GM13976 (cell line): Measurements from ENCODE around the gene SORCS3.

ENCODE experiments used
- DNase-seq: peaks from one replicate; pipeline ENCODE4 v3.0.0; 2012; ENCODE audit warnings: low spot score
- in situ Hi-C: fragments of 300-500 bp; cut with MboI; formaldehyde crosslinking; loops from one replicate; pipeline ENCODE4 v1.12.0; 2022; ENCODE audit warnings: low sequenced_read_pairs, mixed read lengths, inconsistent platforms; ENCODE audit not compliant: unreplicated experiment
- TF ChIP-seq, protein P1 (sequence below): IDR thresholded peaks from 2 replicates; pipeline ENCODE4 v1.5.1; 2012; ENCODE audit warnings: borderline replicate concordance, mild to moderate bottlenecking; ENCODE audit not compliant: insufficient read depth; ENCODE audit errors: extremely low read depth, missing control alignments, control extremely low read depth

SORCS3 gene

DNA sequence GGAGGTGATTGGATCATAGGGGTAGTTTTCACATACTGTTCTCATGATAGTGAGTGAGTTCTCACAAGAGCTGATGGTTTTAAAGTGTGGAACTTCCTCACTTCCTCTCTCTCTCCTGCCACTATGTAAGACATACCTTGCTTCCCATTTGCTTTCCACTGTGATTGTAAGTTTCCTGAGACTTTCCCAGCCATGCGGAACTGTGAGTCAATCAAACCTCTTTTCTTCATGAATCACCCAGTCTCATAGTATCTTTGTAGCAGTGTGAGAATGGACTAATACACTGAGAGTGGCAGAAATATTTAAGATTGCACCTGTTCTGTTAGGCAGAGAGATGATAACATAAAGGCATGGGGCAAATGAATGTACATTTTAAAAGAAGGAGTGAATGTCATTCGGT, 507.8 kb downstream of the SORCS3 start:
- TF ChIP-seq, protein P1, sequence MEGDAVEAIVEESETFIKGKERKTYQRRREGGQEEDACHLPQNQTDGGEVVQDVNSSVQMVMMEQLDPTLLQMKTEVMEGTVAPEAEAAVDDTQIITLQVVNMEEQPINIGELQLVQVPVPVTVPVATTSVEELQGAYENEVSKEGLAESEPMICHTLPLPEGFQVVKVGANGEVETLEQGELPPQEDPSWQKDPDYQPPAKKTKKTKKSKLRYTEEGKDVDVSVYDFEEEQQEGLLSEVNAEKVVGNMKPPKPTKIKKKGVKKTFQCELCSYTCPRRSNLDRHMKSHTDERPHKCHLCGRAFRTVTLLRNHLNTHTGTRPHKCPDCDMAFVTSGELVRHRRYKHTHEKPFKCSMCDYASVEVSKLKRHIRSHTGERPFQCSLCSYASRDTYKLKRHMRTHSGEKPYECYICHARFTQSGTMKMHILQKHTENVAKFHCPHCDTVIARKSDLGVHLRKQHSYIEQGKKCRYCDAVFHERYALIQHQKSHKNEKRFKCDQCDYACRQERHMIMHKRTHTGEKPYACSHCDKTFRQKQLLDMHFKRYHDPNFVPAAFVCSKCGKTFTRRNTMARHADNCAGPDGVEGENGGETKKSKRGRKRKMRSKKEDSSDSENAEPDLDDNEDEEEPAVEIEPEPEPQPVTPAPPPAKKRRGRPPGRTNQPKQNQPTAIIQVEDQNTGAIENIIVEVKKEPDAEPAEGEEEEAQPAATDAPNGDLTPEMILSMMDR: no peak
- in situ Hi-C loops: no loop called here
- DNase-seq: no peak

DNA sequence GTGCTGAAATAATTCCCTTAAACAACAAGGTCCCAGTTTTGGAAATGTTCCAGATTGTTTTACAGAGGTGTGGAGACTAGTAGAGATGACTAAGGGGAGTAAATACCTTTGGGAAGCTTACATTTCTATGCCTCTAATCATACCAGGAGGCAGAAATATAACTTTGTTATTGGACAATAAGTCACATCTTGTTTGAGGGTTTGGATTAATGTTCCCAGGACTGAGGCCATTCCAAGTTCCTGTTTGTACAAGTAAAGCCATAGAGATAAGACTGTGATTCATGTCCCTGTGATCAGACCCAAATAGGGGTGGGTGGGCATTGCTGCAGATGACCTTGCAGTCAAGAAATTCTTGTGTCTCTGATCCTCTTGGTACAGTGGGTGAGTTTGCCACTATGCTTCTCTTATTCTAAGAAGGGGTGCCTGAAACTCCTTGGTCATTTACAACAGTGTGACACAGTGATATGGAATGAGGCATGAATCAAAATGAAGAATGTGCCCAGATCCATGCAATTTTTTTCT, 508.3 kb downstream of the SORCS3 start:
- DNase-seq: no peak
- TF ChIP-seq, protein P1: no peak
- in situ Hi-C loops: no loop called here

DNA sequence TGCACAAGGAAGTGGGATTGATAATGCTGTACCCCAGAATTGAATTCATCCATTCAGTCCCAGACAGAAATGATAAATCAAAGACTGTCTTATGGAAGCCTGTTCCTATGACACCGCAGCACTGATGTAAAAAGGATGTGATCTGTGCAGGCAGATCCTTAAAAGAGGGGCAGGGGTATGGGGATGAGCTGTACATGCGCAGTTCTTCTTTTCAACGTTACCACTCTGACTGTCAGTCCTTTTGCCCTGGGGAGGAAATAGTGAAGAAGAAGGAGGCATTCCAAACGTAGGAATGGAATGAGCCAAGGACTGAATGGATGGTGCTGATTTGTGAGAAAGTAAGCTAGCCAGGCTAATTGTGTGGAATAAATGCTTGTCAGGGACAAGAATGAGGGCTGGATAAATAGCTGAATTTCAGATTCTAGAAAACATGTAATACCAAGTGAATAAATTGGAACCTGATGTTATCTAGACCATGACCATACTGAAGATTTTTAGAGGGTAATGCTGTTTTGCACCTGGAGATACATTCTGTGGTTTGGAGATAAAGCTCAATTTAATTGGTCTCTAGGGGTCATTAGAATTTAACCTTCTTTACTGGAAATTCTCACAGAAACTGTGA, 509.3 kb downstream of the SORCS3 start:
- DNase-seq: no peak
- in situ Hi-C loops: no loop called here
- TF ChIP-seq, protein P1: no peak

DNA sequence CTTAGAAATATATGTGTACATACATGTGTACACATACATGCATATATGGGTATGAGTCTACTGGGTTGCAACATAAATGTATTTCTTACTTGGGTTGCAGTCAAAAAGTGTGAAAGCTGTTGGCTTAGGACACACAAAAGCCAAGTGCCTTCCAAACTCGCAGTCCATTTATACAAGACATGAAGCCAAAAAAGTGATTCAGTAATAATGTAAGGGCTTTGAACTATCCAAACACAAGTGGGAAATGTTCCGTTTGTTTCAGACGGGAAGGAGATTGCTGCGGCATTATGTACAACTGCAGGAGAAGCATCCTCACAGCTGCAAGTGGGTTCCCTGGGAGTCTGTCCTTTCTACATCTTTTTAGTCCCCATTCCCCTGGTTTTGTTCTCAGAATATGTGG, 513.6 kb downstream of the SORCS3 start:
- in situ Hi-C loops: no loop called here

DNA sequence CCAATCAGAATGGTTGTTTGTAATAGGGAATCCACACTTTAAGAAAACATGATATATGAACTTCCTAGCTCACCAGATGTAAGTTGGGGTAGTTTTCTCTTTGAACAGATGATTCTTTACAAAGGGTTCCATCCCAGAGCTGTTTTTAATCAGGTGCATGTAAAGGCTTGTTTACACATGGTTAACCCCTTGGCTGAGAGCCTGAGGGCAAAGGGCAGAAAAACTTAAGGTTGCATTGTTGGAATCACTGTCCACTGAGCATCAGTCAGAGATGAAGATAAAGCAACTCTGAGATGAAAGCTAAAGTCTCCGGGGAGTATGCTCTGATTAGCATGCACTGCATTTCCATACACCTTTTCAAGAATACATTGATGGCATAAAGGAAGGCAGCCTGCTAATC, 518.2 kb downstream of the SORCS3 start:
- no peak for DNase-seq
- in situ Hi-C loops: no loop called here
- TF ChIP-seq, protein P1: no peak

More for the DNA sequence above, 513.6 kb downstream of the SORCS3 start:
- TF ChIP-seq, protein P1: no peak
- DNase-seq: no peak

DNA sequence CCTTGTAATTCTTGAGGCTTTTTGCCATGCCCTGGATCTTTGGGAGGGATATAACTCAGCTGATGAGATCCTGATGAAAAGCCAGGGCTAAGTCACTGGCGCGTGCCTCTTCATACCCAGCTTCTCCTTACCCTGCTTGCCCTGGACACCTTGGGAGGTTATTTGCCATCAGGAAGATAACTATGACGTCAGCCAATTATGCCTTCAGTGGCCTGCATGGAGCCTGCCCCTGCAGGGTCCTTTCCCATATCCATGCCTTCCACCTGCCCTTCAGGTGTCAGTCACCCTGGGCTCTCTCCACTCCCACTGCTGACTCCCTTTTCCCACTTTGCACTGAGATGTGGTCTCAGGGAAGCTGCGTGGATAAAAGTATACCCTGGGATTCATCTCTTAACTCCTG, 520.1 kb downstream of the SORCS3 start:
- no peak for DNase-seq
- TF ChIP-seq, protein P1: no peak
- in situ Hi-C loops: no loop called here
